Erythroblast (primary cell): Measurements from ENCODE around the gene LY6G6C.

Source experiments
- GATA1 ChIP-seq: IDR thresholded peaks from 2 replicates; pipeline ENCODE4 v1.6.1; 2011; ENCODE audit warnings: low read depth, mild to moderate bottlenecking, control low read depth, low read length, moderate library complexity
- POLR2A ChIP-seq: IDR thresholded peaks from 2 replicates; pipeline ENCODE4 v1.6.1; 2011; ENCODE audit warnings: mild to moderate bottlenecking, low read length

- no peak for TF ChIP-seq GATA1
- no peak for TF ChIP-seq POLR2A
These were observed 13.3 kb downstream of the LY6G6C start for GRCh38 chr6:31708224-31708623.
